Middle frontal gyrus (tissue), 1 donor: ENCODE measurements around the gene LCE7A.

Experiments
- DNase-seq: peaks from one replicate; pipeline ENCODE4 v3.0.0-alpha.2; 2015; ENCODE audit warnings: low spot score; ENCODE audit errors: extremely low spot score

Gene LCE7A

GRCh38 chr1:152880316-152880715, 20.5 kb downstream of the LCE7A start:
- DNase-seq, result no peak

DNA sequence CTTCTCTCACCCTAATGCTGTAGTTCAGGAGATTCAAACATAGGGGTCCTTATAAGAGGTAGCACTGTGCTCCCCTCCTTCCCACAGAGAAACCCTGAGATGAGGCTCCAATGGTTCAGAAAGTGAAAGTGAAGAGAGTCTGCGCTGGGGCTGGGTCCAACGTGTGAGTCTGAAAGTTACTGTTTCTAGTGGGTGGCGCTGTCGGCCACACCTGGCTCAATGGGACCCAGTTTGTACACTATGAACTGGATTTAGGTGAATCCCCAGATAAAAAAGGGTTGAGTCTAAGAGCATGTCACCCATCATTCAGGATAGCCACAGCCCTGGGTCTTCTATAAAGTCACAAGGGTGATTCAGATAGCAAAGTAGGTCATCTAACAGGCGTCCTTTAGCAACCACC, 21.1 kb downstream of the LCE7A start:
- DNase-seq, result no peak

GRCh38 chr1:152884085-152884484, 24.3 kb downstream of the LCE7A start:
- DNase-seq, result no peak

DNA sequence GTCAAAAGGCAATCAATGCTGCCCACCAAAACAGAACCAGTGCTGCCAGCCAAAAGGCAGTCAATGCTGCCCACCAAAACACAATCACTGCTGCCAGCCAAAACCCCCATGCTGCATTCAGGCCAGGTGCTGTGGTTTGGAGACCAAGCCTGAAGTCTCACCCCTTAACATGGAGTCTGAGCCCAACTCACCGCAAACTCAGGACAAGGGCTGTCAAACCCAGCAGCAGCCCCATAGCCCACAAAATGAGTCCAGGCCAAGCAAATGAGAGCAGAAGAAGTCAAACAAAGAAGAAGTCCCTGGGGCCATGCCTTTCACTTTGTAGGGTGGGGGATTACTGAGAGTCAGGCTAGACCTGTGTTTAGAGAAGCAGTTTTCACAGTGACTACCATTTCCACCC, 24.7 kb downstream of the LCE7A start:
- no peak for DNase-seq

GRCh38 chr1:152884966-152885624, 25.3 kb downstream of the LCE7A start:
- DNase-seq, result no peak

- DNase-seq, result no peak
These were observed 26.3 kb downstream of the LCE7A start for GRCh38 chr1:152886085-152886484.

- DNase-seq, result no peak
These were observed 27.1 kb downstream of the LCE7A start for GRCh38 chr1:152886758-152887409.

- DNase-seq, result no peak
These were observed 28.3 kb downstream of the LCE7A start for GRCh38 chr1:152888126-152888525.

GRCh38 chr1:152899027-152899426, 39.2 kb downstream of the LCE7A start:
- DNase-seq, result no peak

GRCh38 chr1:152899883-152900282, 40.1 kb downstream of the LCE7A start:
- DNase-seq, result no peak

GRCh38 chr1:152901631-152902030, 41.8 kb downstream of the LCE7A start:
- DNase-seq, result no peak

GRCh38 chr1:152902636-152903035, 42.8 kb downstream of the LCE7A start:
- DNase-seq, result no peak

GRCh38 chr1:152904688-152905440, 45.1 kb downstream of the LCE7A start:
- no peak for DNase-seq

DNA sequence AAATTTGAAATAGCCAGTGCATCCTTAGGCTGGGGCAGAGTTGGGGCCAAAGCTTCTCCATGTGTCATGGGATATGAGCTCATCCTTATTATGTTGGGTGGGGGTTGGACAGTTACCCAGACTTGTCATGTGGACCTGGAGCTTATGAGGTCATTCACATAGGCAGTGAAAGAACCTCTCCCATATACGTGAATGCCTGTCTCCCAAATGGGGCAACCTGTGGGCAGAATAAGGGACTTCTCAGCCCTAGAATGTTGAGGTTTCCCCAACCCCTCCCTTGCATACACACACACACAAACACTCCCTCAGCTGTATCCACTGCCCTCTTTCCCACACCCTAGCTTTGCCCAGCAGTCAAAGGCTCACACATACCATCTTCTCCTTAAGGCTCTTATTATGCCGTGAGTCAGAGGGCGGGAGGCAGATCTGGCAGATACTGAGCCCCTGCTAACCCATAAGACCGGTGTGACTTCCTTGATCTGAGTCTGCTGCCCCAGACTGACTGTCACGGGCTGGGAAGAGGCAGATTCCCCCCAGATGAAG, 46.3 kb downstream of the LCE7A start:
- no peak for DNase-seq

DNA sequence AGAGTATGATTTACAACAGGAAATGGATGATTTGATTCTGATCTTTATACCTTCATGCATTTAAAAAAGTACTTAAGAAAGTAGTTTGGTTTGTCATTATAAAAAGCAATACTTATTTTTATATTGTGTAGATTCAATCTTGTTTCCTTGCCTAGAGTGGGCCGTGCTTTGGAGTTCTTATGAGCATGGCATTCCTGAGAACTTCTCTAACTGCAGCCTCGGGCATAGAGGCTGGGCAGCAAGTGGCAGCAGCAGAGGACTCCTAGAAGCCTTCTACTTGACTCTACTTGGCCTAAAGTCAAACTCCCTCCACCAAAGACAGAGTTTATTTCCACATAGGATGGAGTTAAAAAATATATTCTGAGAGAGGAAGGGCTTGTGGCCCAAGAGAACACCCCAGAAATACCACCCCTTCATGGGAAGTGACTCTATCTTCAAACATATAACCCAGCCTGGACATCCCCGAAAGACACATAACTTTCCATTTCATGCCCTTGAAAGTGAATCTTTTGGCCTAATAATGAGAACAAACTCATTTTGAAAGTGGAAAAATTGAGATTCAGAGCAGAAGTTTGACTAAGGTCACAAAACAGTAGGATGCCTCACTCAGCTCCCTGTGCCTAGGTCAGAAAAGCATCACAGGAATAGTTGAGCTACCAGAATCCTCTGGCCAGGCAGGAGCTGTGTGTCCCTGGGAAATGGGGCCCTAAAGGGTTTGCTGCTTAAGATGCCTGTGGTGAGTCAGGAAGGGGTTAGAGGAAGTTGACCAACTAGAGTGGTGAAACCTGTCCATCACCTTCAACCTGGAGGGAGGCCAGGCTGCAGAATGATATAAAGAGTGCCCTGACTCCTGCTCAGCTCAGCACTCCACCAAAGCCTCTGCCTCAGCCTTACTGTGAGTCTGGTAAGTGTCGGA, 48.1 kb downstream of the LCE7A start, which contains the start of gene IVL:
IVL (plus strand) TSS at position 861 of the 916 bp plus-strand sequence. CDS start 1,252 bp downstream, outside the sequence.
- DNase-seq, result no peak

GRCh38 chr1:152909206-152909605, 49.4 kb downstream of the LCE7A start:
- DNase-seq, result no peak
